ENCODE results near the gene SLA2.

DNA sequence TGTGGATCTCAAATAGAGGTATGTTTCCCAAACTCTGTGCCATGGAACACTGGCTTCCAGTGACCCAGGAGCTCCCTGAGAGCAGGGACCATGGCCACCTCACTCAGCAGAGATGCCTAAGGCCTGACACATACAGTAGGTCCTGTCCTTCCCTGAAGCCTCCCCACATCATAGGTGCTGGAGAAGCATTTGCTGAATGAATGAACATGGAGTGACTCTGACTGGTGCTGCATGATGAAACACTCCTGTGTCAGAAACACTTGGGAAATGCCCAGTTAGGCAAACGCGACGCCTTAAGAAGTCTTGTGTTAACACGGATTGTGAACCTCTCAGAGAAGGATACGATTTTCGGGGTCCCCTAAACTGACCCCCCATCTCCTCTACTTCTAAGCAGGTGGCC lies 14.3 kb downstream of the SLA2 start:
- TF ChIP-seq CTCF (conservative IDR thresholded peaks at IDR 0.05 in 1 of 2, IDR thresholded peaks at IDR 0.05 in 1 of 2; ENCODE audit: extremely low read depth in 1 of 2, insufficient read depth in 1 of 2, low read depth in 1 of 2, low read length in 2 of 2), result no peak
- no peak for TF ChIP-seq EZH2 (IDR thresholded peaks at IDR 0.05; ENCODE audit: borderline replicate concordance, low read length)

Data from mammary epithelial cell (primary cell).